HG03521 (cell line): ENCODE measurements around the gene TARBP1.
"Not testable (repeated sequence)": the region's sequence is repeated elsewhere in the genome, so short reads cannot be mapped to it uniquely, and the experiment has no call there.

Experiments used
- ATAC-seq: cut with Tn5 transposase; IDR thresholded peaks from one replicate; pipeline ENCODE4 v1.9.1; 2021; ENCODE audit warnings: mild to moderate bottlenecking, moderate library complexity; ENCODE audit not compliant: unreplicated experiment

TARBP1 gene, protein sequence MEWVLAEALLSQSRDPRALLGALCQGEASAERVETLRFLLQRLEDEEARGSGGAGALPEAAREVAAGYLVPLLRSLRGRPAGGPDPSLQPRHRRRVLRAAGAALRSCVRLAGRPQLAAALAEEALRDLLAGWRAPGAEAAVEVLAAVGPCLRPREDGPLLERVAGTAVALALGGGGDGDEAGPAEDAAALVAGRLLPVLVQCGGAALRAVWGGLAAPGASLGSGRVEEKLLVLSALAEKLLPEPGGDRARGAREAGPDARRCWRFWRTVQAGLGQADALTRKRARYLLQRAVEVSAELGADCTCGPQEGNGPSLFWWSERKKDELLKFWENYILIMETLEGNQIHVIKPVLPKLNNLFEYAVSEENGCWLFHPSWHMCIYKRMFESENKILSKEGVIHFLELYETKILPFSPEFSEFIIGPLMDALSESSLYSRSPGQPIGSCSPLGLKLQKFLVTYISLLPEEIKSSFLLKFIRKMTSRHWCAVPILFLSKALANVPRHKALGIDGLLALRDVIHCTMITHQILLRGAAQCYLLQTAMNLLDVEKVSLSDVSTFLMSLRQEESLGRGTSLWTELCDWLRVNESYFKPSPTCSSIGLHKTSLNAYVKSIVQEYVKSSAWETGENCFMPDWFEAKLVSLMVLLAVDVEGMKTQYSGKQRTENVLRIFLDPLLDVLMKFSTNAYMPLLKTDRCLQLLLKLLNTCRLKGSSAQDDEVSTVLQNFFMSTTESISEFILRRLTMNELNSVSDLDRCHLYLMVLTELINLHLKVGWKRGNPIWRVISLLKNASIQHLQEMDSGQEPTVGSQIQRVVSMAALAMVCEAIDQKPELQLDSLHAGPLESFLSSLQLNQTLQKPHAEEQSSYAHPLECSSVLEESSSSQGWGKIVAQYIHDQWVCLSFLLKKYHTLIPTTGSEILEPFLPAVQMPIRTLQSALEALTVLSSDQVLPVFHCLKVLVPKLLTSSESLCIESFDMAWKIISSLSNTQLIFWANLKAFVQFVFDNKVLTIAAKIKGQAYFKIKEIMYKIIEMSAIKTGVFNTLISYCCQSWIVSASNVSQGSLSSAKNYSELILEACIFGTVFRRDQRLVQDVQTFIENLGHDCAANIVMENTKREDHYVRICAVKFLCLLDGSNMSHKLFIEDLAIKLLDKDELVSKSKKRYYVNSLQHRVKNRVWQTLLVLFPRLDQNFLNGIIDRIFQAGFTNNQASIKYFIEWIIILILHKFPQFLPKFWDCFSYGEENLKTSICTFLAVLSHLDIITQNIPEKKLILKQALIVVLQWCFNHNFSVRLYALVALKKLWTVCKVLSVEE (N-terminal part only)

DNA sequence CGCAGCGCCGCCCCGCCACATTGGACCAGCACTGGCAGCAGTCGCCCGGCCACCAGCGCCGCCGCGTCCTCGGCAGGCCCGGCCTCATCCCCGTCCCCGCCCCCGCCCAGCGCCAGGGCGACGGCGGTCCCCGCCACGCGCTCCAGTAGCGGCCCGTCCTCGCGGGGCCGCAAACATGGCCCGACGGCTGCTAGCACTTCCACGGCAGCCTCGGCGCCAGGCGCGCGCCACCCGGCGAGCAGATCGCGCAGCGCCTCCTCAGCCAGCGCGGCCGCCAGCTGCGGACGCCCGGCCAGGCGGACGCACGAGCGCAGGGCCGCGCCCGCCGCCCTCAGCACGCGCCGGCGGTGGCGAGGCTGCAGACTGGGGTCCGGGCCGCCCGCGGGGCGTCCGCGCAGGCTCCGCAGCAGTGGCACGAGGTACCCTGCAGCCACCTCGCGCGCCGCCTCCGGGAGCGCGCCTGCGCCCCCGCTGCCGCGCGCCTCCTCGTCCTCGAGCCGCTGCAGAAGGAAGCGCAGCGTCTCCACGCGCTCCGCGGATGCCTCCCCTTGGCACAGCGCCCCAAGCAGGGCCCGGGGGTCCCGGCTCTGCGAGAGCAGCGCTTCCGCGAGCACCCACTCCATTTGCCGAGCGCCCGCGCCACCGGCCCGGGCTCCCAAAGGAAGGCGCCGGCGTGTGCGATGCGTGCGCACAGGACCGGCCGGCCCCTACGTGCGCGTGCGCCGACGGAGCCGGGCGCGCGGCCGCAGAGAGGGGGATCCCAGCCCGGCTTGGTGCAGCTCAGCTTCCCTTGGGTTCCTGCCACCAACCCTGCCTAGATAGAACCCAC is at the start of gene TARBP1:
Gene TARBP1, minus strand, starts transcription at position 699 of the 829 bp plus-strand sequence. Its CDS starts 76 bp downstream, at position 623.
- peak; percentile 60 for ATAC-seq

- no peak for ATAC-seq
Observed at GRCh38 chr1:234528074-234528865, 49.3 kb upstream of the TARBP1 start.

- ATAC-seq = no peak
Observed at GRCh38 chr1:234527346-234527745, 48.4 kb upstream of the TARBP1 start.

DNA sequence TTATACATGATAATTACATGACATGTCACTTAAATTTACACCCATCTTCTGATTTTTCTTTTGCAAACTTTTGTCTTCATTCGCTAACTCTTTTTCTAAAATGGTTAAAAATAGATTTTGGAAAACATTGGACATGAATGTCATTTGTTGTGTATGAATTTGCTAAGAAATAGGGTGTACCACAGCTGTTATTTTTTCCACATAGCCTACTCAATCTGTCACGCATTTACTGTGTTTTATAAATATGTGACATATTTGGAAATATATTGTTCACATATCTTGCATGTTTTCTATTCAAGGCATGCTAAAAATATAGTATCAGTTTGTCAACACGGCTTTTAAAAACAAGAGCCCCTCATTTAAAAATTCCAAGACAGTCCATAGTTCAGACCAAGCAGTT is 47.9 kb upstream of the TARBP1 start:
- ATAC-seq = no peak

GRCh38 chr1:234525099-234525799 is 46.3 kb upstream of the TARBP1 start:
- ATAC-seq = no peak

- no peak for ATAC-seq
Observed at GRCh38 chr1:234521836-234522235, 42.9 kb upstream of the TARBP1 start.

GRCh38 chr1:234520908-234521817 is 42.2 kb upstream of the TARBP1 start:
- no peak for ATAC-seq

DNA sequence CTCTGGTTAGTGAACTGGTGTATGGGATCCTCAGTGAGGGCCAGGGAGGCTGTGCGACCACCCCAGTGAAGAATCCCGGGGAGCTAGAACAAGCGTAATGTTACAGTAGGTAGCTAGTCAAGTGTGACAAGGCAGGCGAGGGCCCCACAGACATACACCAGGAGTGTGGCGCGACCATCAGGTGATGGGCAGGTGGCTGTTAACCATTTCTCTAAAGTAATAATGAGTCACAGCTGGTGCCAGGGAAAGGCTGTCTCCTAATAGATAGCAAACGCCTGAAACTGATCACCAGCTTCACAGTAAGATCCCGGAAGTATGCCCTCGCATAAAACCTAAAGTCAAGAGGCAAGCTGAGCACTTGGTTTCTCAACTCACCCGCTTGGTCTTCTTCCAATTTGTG is 40.5 kb upstream of the TARBP1 start:
- ATAC-seq = no peak

DNA sequence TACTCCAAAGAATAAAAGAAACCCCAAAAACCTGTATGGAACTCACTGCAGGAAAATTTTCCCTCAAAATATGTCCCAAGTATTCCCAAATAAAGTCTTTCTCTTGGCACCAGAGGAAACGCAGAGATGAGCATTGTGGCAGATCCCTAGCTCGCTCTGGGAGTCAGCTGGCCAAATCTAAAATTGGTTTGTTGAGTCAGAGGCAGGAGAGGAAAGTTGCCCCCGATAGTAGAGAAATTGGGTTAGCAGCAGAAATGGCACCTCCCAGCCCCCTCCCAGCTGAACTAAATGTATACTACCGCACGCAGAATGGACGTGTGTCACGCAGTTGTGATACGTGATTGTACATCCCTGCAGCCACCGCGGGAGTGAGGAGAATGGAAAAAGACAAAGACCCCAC is 39.9 kb upstream of the TARBP1 start:
- ATAC-seq = no peak

GRCh38 chr1:234518086-234518485 is 39.1 kb upstream of the TARBP1 start:
- ATAC-seq = not testable (repeated sequence)

DNA sequence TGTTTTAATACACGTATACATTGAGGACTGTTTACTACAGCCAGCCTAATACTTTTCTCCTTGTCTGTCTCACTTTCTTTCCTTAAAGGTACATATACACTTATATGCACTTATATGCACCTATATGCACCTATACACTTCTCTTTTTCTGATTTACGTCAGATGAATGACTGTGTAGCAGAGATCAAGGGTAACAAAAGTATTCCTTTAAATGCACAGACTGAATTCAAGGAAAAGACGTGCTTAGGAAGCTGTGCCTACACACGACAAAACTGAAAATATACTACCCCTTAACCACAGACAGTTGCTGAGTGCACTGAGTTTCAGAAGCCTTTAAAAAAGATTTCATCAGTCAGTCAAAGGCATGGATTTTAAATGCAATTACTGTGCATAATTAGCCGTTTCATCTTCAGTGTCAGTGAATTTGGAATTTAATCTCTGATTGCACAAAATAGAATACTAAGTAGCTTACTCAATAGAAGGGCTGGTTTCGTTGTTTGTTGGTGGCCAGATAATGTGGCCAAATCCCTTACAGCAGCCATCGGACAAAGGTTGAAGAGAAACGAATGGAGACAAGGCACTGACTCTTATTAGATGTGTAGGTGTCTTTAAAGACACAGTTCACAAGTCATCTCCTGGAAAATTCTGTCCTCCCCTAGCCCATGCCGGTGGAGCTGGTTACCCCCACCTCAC is 38.3 kb upstream of the TARBP1 start:
- no peak for ATAC-seq

DNA sequence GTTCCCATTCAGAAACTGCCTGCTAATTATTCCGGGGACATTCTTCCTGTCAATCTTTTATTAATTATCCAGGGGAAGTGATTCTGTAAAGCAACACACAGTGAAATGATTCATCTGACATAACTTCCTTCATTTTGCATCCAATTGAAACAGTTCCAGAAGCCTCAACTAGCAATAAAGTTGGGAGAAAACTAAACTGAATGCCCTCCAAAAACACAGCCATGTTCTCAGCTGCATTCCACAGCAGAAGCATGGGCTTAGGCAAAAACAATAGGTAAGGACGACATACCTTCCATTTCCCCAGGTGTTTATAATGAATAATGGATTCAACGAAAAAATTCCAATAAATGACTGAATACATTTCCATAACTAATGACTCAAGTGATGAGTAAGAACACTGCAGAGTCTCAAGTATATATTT is 36.9 kb upstream of the TARBP1 start:
- ATAC-seq = no peak

GRCh38 chr1:234515411-234515810 is 36.4 kb upstream of the TARBP1 start:
- ATAC-seq = no peak

GRCh38 chr1:234512451-234512861 is 33.5 kb upstream of the TARBP1 start:
- no peak for ATAC-seq

- no peak for ATAC-seq
Observed at GRCh38 chr1:234509457-234510328, 30.7 kb upstream of the TARBP1 start.
